Karpas-422 (cell line): ENCODE measurements around the gene TMEM30B. TPM values are rescaled to one million over a fixed set of nuclear protein-coding genes. Genes with fewer than 3 reads are reported as not detected.
"Not testable (repeated sequence)": the region's sequence is repeated elsewhere in the genome, so short reads cannot be mapped to it uniquely, and the experiment has no call there.

Source experiments
- DNase-seq: peaks from one replicate; pipeline ENCODE4 v3.0.0-alpha.2; 2015
- H2AFZ ChIP-seq: fragments of 200-600 bp; sonication (generic); 2 replicates; pipeline ENCODE4 v1.6.1; 2014; ENCODE audit warnings: antibody characterized with exemption, low read length, mixed read lengths
- H3K27ac ChIP-seq: fragments of 200-600 bp; sonication (generic); 2 replicates; pipeline ENCODE4 v1.5.1; 2014; ENCODE audit warnings: mild to moderate bottlenecking, low read length, moderate library complexity
- H3K27me3 ChIP-seq: fragments of 200-600 bp; sonication (generic); 2 replicates; pipeline ENCODE4 v1.6.1; 2014; ENCODE audit warnings: low read length, mixed read lengths
- H3K36me3 ChIP-seq: fragments of 200-600 bp; sonication (generic); 2 replicates; pipeline ENCODE4 v1.6.1; 2014; ENCODE audit warnings: low read length, mixed read lengths; ENCODE audit not compliant: insufficient read depth
- H3K4me1 ChIP-seq: fragments of 200-600 bp; sonication (generic); 2 replicates; pipeline ENCODE4 v1.6.1; 2014; ENCODE audit warnings: mild to moderate bottlenecking, low read length, mixed read lengths
- H3K4me2 ChIP-seq: fragments of 200-600 bp; sonication (generic); 2 replicates; pipeline ENCODE4 v1.6.1; 2014; ENCODE audit warnings: low read length, low read depth, mild to moderate bottlenecking; ENCODE audit not compliant: poor library complexity, severe bottlenecking
- H3K4me3 ChIP-seq: fragments of 200-600 bp; sonication (generic); 2 replicates; pipeline ENCODE4 v1.5.1; 2014; ENCODE audit warnings: mild to moderate bottlenecking, antibody characterized with exemption, low read length, mixed read lengths
- H3K79me2 ChIP-seq: fragments of 200-600 bp; sonication (generic); 2 replicates; pipeline ENCODE4 v1.6.1; 2014; ENCODE audit warnings: mild to moderate bottlenecking, low read length, mixed read lengths
- H3K9ac ChIP-seq: fragments of 200-600 bp; sonication (generic); 2 replicates; pipeline ENCODE4 v1.6.0; 2014; ENCODE audit warnings: low read length
- H3K9me2 ChIP-seq: fragments of 200-600 bp; sonication (generic), shearing (Covaris generic); replicated peaks from 2 replicates; pipeline ENCODE4 v1.6.0; 2014; ENCODE audit warnings: mild to moderate bottlenecking, low read length, moderate library complexity; ENCODE audit not compliant: insufficient read depth
- H3K9me3 ChIP-seq: fragments of 300-700, 200-600 bp; sonication (generic); 2 replicates; pipeline ENCODE4 v1.6.1; 2014; ENCODE audit warnings: low read length, mixed read lengths
- H4K20me1 ChIP-seq: fragments of 200-600 bp; sonication (generic); 2 replicates; pipeline ENCODE4 v1.6.1; 2014; ENCODE audit warnings: mild to moderate bottlenecking, antibody characterized with exemption, low read length, low read depth; ENCODE audit not compliant: insufficient read depth
- total RNA-seq: library from RNA; depleted of rRNA; stranded (reverse); fragments of >200 nt; shearing (Covaris generic); gene quantifications from 2 replicates; pipeline ENCODE4 v1.2.3, GENCODE V29; 2014; ENCODE audit warnings: low replicate concordance

TMEM30B gene
- total RNA-seq, 1 experiment from 2014 or later = not detected

DNA sequence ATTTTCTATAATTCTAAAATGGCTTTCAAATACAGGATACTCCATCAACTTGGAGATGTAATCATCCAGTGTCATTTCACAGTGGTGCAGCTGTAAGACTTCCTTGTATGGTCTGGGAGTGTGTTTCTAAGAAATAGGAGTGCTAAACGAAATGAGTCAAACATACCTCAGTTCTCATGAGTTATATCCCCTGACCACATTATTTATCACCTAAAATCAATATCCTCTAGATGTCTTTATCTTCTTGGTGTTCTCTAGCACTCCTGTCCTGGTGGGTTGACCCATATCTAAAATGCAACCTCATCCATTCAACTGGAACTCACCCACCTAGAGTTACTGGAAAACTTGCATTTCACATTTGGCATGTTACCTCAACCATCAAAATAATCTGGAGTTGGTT, 33.2 kb downstream of the TMEM30B start:
- Histone ChIP-seq H3K9ac (no peak overlapping the region), H3K36me3 (no peaks in the 10 kb centered on the region), H3K27me3 (no peaks in the 10 kb centered on the region), H3K9me2 (no peaks in the 10 kb centered on the region), H4K20me1 (no peaks in the 10 kb centered on the region), H3K9me3 (no peaks in the 10 kb centered on the region), H3K79me2 (no peaks in the 10 kb centered on the region), H3K4me2 (no peak overlapping the region), H3K4me1 (peaks cover 64% of the 10 kb centered on the region), H3K27ac (peak overlapping the region; percentile 27; the same call in 1 of the 2 replicates), H3K4me3 (no peak overlapping the region), H2AFZ (no peak overlapping the region)
- DNase-seq = no peak

DNA sequence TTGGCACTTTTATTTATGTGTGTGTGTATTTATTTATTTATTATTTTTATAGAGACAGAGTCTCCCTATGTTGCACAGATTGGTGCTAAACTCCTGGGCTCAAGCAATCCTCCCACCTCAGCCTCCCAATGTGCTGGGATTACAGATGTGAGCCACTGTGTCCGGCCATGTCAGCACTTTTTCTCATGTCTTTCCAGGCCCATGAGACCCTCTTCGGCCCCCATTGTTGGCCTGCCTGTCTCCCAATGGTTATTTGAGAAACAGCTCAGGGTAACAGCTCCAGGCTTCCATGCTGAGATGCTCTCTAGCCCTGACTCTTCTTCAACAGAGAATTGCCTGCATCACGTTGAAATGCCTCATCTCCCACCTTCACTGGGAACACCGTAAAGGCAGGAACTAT, 34.4 kb downstream of the TMEM30B start:
- Histone ChIP-seq H4K20me1 (no peaks in the 10 kb centered on the region), H3K79me2 (no peaks in the 10 kb centered on the region), H3K9me2 (no peaks in the 10 kb centered on the region), H3K9ac (no peak overlapping the region), H3K9me3 (no peaks in the 10 kb centered on the region), H3K4me2 (no peak overlapping the region), H2AFZ (no peak overlapping the region), H3K27ac (peak overlapping the region; percentile 28), H3K36me3 (no peaks in the 10 kb centered on the region), H3K4me3 (no peak overlapping the region), H3K27me3 (no peaks in the 10 kb centered on the region), H3K4me1 (peaks cover 54% of the 10 kb centered on the region)
- DNase-seq = no peak

DNA sequence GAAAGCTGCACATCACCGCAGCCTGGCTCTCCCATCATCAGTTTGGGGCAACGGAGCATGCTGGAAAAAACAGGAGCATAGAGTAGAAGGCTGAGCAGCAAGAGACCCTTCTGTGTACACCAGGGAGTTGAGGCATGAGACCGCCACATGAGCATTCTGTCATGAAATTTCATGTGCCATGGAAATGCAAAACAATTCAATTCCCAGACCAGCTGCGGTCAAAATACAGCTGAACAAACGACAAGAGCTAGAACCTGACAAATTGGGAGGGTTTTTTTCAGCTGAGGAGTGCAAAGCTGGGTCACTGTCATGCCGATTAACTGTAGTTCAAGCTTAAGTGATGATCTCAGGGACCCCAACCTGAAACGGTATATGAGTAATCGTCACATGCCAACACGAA, 37.1 kb downstream of the TMEM30B start:
- no peaks in the 10 kb centered on the region for H3K27me3 ChIP-seq

DNA sequence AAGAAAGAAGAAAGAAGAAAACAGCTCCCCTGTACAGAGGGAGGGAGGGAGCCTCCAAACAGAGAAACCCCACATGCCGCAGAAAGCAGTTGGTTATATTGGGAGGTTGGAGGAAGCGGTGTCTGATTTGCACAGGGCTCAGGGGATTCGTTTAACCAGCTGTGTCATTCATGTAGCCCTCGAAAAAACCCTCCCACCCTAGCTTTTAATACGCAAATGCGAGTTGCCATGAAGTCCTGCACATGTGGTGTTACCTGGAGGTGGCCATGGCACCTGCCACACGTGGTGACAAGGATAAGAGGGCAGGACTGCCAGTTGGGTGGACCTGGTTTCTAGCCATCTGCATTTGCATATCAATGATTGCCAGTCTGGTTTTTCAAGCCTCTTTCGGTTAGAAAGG, 40.9 kb downstream of the TMEM30B start:
- no peaks in the 10 kb centered on the region for H3K9me2 ChIP-seq
- peak overlapping the region; percentile 63 for H3K9ac ChIP-seq
- no peaks in the 10 kb centered on the region for H4K20me1 ChIP-seq
- no peaks in the 10 kb centered on the region for H3K27me3 ChIP-seq
- H3K4me2 ChIP-seq = peak overlapping the region; percentile 61
- peak overlapping the region; percentile 94 for H3K27ac ChIP-seq
- H3K36me3 ChIP-seq = peaks cover 5% of the 10 kb centered on the region; the same call in 1 of the 2 replicates
- peak; percentile 96 for DNase-seq
- peak overlapping the region; percentile 35 for H3K4me3 ChIP-seq
- no peaks in the 10 kb centered on the region for H3K79me2 ChIP-seq
- H3K9me3 ChIP-seq = peaks cover 9% of the 10 kb centered on the region
- H2AFZ ChIP-seq = no peak overlapping the region
- H3K4me1 ChIP-seq = peaks cover 60% of the 10 kb centered on the region

More for the DNA sequence above, 37.1 kb downstream of the TMEM30B start:
- Histone ChIP-seq H3K4me1 (peaks cover 58% of the 10 kb centered on the region), H3K9ac (peak overlapping the region; percentile 53), H3K79me2 (no peaks in the 10 kb centered on the region), H3K36me3 (peaks cover 5% of the 10 kb centered on the region; the same call in 1 of the 2 replicates), H3K9me2 (no peaks in the 10 kb centered on the region), H3K9me3 (peaks cover 9% of the 10 kb centered on the region), H2AFZ (0 out of 2 replicates have a peak overlapping the region, but pooled peaks have one; percentile 12), H4K20me1 (no peaks in the 10 kb centered on the region), H3K4me2 (peak overlapping the region; percentile 39), H3K27ac (peak overlapping the region; percentile 94), H3K4me3 (no peak overlapping the region)
- peak; percentile 93 for DNase-seq

DNA sequence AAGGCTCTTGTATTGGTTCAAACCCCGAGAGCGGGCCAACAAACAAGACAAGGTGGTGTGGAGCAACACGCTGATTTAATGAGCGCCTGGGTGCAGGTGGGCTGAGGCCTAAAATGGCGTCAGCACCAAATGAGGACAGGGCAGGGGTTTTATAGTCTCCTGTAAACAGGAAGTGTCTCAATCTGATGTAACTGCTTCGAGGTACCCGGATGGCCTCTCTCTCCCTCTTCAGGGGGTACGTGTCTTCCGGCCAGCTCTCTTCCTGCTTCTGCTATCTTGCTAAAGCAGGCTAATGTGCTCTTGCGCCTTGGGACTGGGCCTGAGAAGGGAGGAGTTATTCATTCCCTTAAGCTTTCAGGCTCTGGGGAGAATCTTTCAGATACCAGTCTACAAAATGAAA, 41.9 kb downstream of the TMEM30B start:
- H3K4me1 ChIP-seq = peaks cover 60% of the 10 kb centered on the region
- H2AFZ ChIP-seq = peak overlapping the region; percentile 35

DNA sequence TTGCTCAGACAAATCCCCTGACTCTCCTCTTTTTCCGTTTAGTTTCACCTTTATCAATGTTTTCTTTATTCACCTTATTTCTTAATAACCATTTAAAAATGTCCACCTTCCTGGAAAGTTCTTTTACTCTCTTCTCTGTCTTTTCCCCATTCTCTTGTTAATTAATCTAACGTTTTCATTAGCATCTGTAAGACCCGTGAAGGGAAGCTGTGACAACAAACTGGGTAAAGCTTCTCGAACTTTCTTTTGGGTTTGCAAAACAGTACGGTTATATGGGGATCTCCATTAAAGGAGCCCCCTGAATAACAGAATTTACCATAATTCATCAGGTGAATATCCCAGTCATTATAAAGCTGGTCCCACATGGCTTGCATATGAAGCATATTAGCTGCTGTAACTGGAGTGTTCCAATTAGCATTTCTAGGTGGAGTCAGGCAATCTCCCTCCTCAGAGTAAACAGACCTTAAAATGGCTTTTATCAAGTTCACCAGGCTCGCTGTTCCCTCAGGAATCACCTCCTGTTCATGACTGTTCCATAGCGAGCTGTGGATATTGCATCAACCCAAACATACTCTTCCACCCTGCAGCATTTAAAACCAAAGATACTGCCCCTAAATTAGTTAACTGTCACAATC, 42.4 kb downstream of the TMEM30B start:
- H3K79me2 ChIP-seq = no peaks in the 10 kb centered on the region
- H3K4me2 ChIP-seq = no peak overlapping the region
- no peak overlapping the region; the same call in 1 of the 2 replicates for H3K9ac ChIP-seq
- peak overlapping the region; percentile 35 for H2AFZ ChIP-seq
- H3K27ac ChIP-seq = peak overlapping the region; percentile 94
- peaks cover 5% of the 10 kb centered on the region; the same call in 1 of the 2 replicates for H3K36me3 ChIP-seq
- H3K4me3 ChIP-seq = no peak overlapping the region
- no peaks in the 10 kb centered on the region for H3K9me2 ChIP-seq
- DNase-seq = no peak
- no peaks in the 10 kb centered on the region for H4K20me1 ChIP-seq
- H3K27me3 ChIP-seq = no peaks in the 10 kb centered on the region
- H3K4me1 ChIP-seq = peaks cover 60% of the 10 kb centered on the region
- peaks cover 9% of the 10 kb centered on the region for H3K9me3 ChIP-seq

More for the DNA sequence above, 41.9 kb downstream of the TMEM30B start:
- H3K27me3 ChIP-seq, H3K9me2 ChIP-seq, H3K36me3 ChIP-seq, H4K20me1 ChIP-seq, H3K79me2 ChIP-seq, H3K9me3 ChIP-seq: not testable (repeated sequence)
- peak overlapping the region; percentile 94 for H3K27ac ChIP-seq
- peak overlapping the region; percentile 63 for H3K9ac ChIP-seq
- H3K4me3 ChIP-seq = peak overlapping the region; percentile 35
- peak overlapping the region; percentile 61 for H3K4me2 ChIP-seq
- DNase-seq = peak; percentile 89

DNA sequence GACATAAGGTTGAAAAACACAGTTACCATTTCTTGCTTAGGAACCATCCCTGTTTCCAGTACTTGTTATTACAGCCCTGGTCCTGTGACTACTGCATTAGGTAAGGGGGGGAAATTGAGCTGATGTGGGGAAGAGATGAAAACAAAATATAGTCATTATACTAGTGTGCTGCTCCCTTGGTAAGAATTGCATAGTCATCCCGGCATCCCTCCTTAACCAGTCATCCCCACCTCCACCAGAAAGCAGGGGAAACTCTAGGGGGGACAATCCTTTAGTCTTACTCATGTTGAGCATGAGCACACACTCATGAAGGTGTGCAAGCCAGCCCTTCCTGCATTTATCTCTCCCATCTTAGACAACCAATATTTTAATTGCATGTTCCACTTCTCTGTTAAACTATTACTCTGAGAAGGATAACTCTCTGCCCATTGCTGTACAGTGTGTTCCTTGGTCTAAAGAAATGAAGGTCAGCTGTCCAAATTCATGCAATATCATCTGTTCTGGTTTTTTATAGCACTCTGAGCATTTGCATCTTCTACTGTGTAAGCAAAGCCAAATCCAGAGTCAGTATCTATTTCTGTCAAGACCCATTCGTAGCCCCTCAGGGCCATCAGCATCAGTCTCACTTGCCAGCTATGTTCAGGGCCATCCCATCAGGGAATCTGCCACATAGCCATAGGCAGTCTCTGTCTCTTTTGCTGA, 46.8 kb downstream of the TMEM30B start:
- H3K79me2 ChIP-seq = no peaks in the 10 kb centered on the region
- H3K36me3 ChIP-seq = no peaks in the 10 kb centered on the region
- no peaks in the 10 kb centered on the region for H3K9me2 ChIP-seq
- no peaks in the 10 kb centered on the region for H4K20me1 ChIP-seq
- peak overlapping the region; percentile 56 for H3K4me2 ChIP-seq
- H2AFZ ChIP-seq = peak overlapping the region; percentile 33
- H3K27ac ChIP-seq = peak overlapping the region; percentile 19
- H3K27me3 ChIP-seq = no peaks in the 10 kb centered on the region
- peak overlapping the region; percentile 31 for H3K4me3 ChIP-seq
- peak; percentile 63 for DNase-seq
- H3K4me1 ChIP-seq = peaks cover 41% of the 10 kb centered on the region
- H3K9me3 ChIP-seq = no peaks in the 10 kb centered on the region
- peak overlapping the region; percentile 28 for H3K9ac ChIP-seq

DNA sequence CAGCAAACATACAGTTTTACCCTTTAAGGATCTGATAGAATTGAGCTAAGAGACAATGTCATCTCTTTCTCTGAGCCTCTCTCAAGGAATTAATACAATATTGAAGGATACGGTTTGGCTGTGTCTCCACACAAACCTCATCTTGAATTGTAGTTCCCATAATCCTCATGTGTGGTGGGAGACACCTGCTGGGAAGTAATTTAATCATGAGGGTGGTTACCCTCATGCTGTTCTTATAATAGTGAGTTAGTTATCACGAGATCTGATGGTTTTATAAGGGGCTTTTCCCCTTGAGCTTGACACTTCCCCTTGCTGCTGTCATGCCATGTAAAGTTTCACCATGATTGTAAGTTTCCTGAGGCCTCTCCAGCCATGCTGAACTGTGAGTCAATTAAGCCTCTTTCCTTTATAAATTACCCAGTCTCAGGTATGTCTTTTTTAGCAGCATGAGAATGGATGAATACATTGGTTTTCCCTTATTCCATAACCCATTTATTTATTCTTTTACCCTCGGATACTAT, 47.6 kb downstream of the TMEM30B start:
- H3K4me3 ChIP-seq = no peak overlapping the region
- H4K20me1 ChIP-seq = no peaks in the 10 kb centered on the region
- no peak overlapping the region for H3K9ac ChIP-seq
- H3K36me3 ChIP-seq = no peaks in the 10 kb centered on the region
- no peak overlapping the region for H3K27ac ChIP-seq
- no peaks in the 10 kb centered on the region for H3K9me3 ChIP-seq
- H3K27me3 ChIP-seq = no peaks in the 10 kb centered on the region
- no peaks in the 10 kb centered on the region for H3K9me2 ChIP-seq
- no peak for DNase-seq
- H3K79me2 ChIP-seq = no peaks in the 10 kb centered on the region
- H2AFZ ChIP-seq = no peak overlapping the region
- H3K4me2 ChIP-seq = no peak overlapping the region
- H3K4me1 ChIP-seq = peaks cover 32% of the 10 kb centered on the region
